GM12878 (cell line): ENCODE results near the gene MEGF11. TPM values are rescaled to one million over a fixed set of nuclear protein-coding genes. Genes with fewer than 3 reads are reported as not detected.
A peak's percentile ranks its signal among the peaks of the same experiment; 100 is the strongest.

ENCODE experiments used
- ATAC-seq: fragments of 200-7000 bp; cut with Tn5 transposase; 3 replicates; pipeline ENCODE4 v1.9.1; 2020; ENCODE audit warnings: mild to moderate bottlenecking, moderate library complexity
- BruUV-seq: library from RNA; stranded (reverse); fragments of 400-500 nt; replicated peaks from 2 replicates; lab custom pipeline; 2021; lab: Mats Ljungman, UMichigan
- CTCF ChIA-PET: fragments of 300-600 bp; sonication (Branson Sonifier 250); formaldehyde crosslinking; extraction: SDS; loops from one replicate; lab custom pipeline; 2021; ENCODE audit warnings: inconsistent platforms; lab: Yijun Ruan, JAX
- POLR2A ChIA-PET: fragments of 350-600 bp; formaldehyde crosslinking; extraction: SDS; loops from one replicate; lab custom pipeline; 2021; ENCODE audit warnings: inconsistent platforms; lab: Charles Lee
- RAD21 ChIA-PET: fragments of 300-600 bp; sonication (Branson Sonifier 250); formaldehyde crosslinking; loops from one replicate; lab custom pipeline; 2023; ENCODE audit warnings: antibody characterized with exemption; ENCODE audit not compliant: unreplicated experiment; lab: Charles Lee
- SMC1A ChIA-PET: fragments of 300-600 bp; sonication (Branson Sonifier 250); formaldehyde crosslinking; loops from one replicate; lab custom pipeline; 2023; ENCODE audit not compliant: unreplicated experiment, uncharacterized antibody; lab: Charles Lee
- DNase-seq: peaks from one replicate; pipeline ENCODE4 v3.0.0-alpha.2; 2011; ENCODE audit warnings: low read depth, low spot score
- FAIRE-seq: peaks from 3 replicates; lab custom pipeline; 2011; peaks lifted over from hg19 to GRCh38; lab: Jason Lieb, UNC
- H2AFZ ChIP-seq: 2 replicates; pipeline ENCODE4 v1.6.0; 2011; ENCODE audit warnings: low read depth, low read length, control low read depth; ENCODE audit not compliant: control insufficient read depth
- H3K27ac ChIP-seq: 2 replicates; pipeline ENCODE4 v1.5.1; 2011; ENCODE audit warnings: control low read depth; ENCODE audit not compliant: control insufficient read depth, insufficient read depth
- H3K27me3 ChIP-seq, 2 experiments: replicated peaks in 1 of 2; 2 replicates each; pipeline versions ENCODE4 v1.6.0 to v1.6.1; 2011; ENCODE audit warnings: low read length in 1 of 2; ENCODE audit not compliant: control insufficient read depth in 2 of 2, insufficient read depth in 2 of 2
- H3K36me3 ChIP-seq, 2 experiments: 2 replicates each; pipeline ENCODE4 v1.5.1; 2011; ENCODE audit warnings: low read length in 1 of 2; ENCODE audit not compliant: control insufficient read depth in 2 of 2, insufficient read depth in 2 of 2
- H3K4me1 ChIP-seq: 2 replicates; pipeline ENCODE4 v1.6.1; 2011; ENCODE audit warnings: mild to moderate bottlenecking, low read length, moderate library complexity, mixed read lengths; ENCODE audit not compliant: control insufficient read depth, insufficient read depth
- H3K4me2 ChIP-seq: 2 replicates; pipeline ENCODE4 v1.6.0; 2011; ENCODE audit warnings: control low read depth; ENCODE audit not compliant: control insufficient read depth, insufficient read depth
- H3K4me3 ChIP-seq: fragments of 200-600 bp; sonication (generic); 2 replicates; pipeline ENCODE4 v1.5.1; 2016
- H3K79me2 ChIP-seq: 2 replicates; pipeline ENCODE4 v1.6.0; 2011; ENCODE audit warnings: low read length; ENCODE audit not compliant: control insufficient read depth, insufficient read depth
- H3K9ac ChIP-seq: 2 replicates; pipeline ENCODE4 v1.8.0; 2011; ENCODE audit warnings: low read length, control low read depth, mixed read lengths; ENCODE audit not compliant: control insufficient read depth, insufficient read depth
- H3K9me3 ChIP-seq: replicated peaks from 3 replicates; pipeline ENCODE4 v1.5.1; 2011; ENCODE audit warnings: mild to moderate bottlenecking, low read length; ENCODE audit not compliant: control insufficient read depth, insufficient read depth
- H4K20me1 ChIP-seq: 2 replicates; pipeline ENCODE4 v1.6.0; 2011; ENCODE audit not compliant: control insufficient read depth, insufficient read depth
- ATF7 ChIP-seq: fragments of 450-650 bp; IDR thresholded peaks from 2 replicates; pipeline ENCODE4 v1.6.1; 2016; ENCODE audit warnings: low read depth, mild to moderate bottlenecking
- BHLHE40 ChIP-seq, 2 experiments: fragments of 450-650 bp in 1 of 2; IDR thresholded peaks; 2 replicates each; pipeline ENCODE4 v1.6.1; 2011 to 2017; ENCODE audit warnings: low read depth in 2 of 2, borderline replicate concordance in 1 of 2, improper control_type of control experiment in 1 of 2, low read length in 1 of 2, mild to moderate bottlenecking in 1 of 2
- CHD2 ChIP-seq: IDR thresholded peaks from 2 replicates; pipeline ENCODE4 v1.6.1; 2011; ENCODE audit warnings: low read depth, low read length, improper control_type of control experiment, borderline replicate concordance
- DPF2 ChIP-seq: fragments of 450-650 bp; IDR thresholded peaks from 2 replicates; pipeline ENCODE4 v1.6.1; 2017; ENCODE audit warnings: mild to moderate bottlenecking
- ESRRA ChIP-seq: IDR thresholded peaks from 2 replicates; pipeline ENCODE4 v1.6.1; 2012; ENCODE audit warnings: mild to moderate bottlenecking, low read length, improper control_type of control experiment
- FOS ChIP-seq: IDR thresholded peaks from 3 replicates; pipeline ENCODE4 v1.6.1; 2011; ENCODE audit warnings: borderline replicate concordance; ENCODE audit not compliant: insufficient read length; ENCODE audit errors: extremely low read depth
- IKZF2 ChIP-seq, 2 experiments: fragments of 450-650 bp; IDR thresholded peaks; 2 replicates each; pipeline ENCODE4 v1.6.1; 2017; ENCODE audit warnings: mild to moderate bottlenecking in 2 of 2, moderate library complexity in 2 of 2
- LARP7 ChIP-seq: fragments of 450-650 bp; IDR thresholded peaks from 2 replicates; pipeline ENCODE4 v1.6.1; 2017; ENCODE audit warnings: mild to moderate bottlenecking
- MYC ChIP-seq: IDR thresholded peaks from 2 replicates; pipeline ENCODE4 v1.6.1; 2011; ENCODE audit warnings: mild to moderate bottlenecking, low read length, moderate library complexity, inconsistent platforms; ENCODE audit not compliant: insufficient read depth, insufficient replicate concordance, insufficient read length, severe bottlenecking
- NFYB ChIP-seq: IDR thresholded peaks from 2 replicates; pipeline ENCODE4 v1.6.1; 2011; ENCODE audit warnings: low read depth, mild to moderate bottlenecking, low read length, improper control_type of control experiment, moderate library complexity; ENCODE audit not compliant: insufficient read depth
- POLR2A ChIP-seq: IDR thresholded peaks from 2 replicates; pipeline ENCODE4 v1.6.1; 2011; ENCODE audit warnings: low read depth, mild to moderate bottlenecking, low read length
- POLR2AphosphoS2 ChIP-seq: IDR thresholded peaks from 2 replicates; pipeline ENCODE4 v1.6.1; 2011; ENCODE audit warnings: low read depth, mild to moderate bottlenecking, low read length, improper control_type of control experiment, moderate library complexity
- POLR2AphosphoS5 ChIP-seq: IDR thresholded peaks from 2 replicates; pipeline ENCODE4 v1.6.1; 2011; ENCODE audit warnings: mild to moderate bottlenecking, low read length, inconsistent platforms
- RCOR1 ChIP-seq: conservative IDR thresholded peaks from 2 replicates; pipeline ENCODE4 v1.6.1; 2012; ENCODE audit warnings: low read depth, low read length, improper control_type of control experiment
- STAT1 ChIP-seq: fragments of 450-650 bp; conservative IDR thresholded peaks from 2 replicates; pipeline ENCODE4 v1.6.1; 2014; ENCODE audit warnings: antibody characterized with exemption, mild to moderate bottlenecking
- TAF1 ChIP-seq: IDR thresholded peaks from 2 replicates; pipeline ENCODE4 v1.6.1; 2011; ENCODE audit warnings: mild to moderate bottlenecking, low read depth, low read length, borderline replicate concordance
- ZBED1 ChIP-seq: IDR thresholded peaks from 2 replicates; pipeline ENCODE4 v1.6.1; 2016; ENCODE audit warnings: borderline replicate concordance
- WGBS: methylation state at CpG from one replicate; pipeline ENCODE4 v1.1.6; 2016; ENCODE audit warnings: low lambda C conversion rate; ENCODE audit not compliant: insufficient replicate concordance, insufficient coverage; ENCODE audit errors: missing lambda C conversion rate; 5-methylcytosine and 5-hydroxymethylcytosine counted together
- in situ Hi-C: fragments of 300-500 bp; cut with MboI; formaldehyde crosslinking; loops from 9 replicates; pipeline ENCODE4 v1.14.3; 2018; ENCODE audit warnings: mixed read lengths
- intact Hi-C: fragments of 100-400 bp; cut with micrococcal nuclease; formaldehyde crosslinking; loops from one replicate; pipeline ENCODE4 v1.14.2; 2022; ENCODE audit not compliant: unreplicated experiment
- polyA plus RNA-seq, 11 experiments: library from polyadenylated mRNA; depleted of rRNA in 4 of 11; unstranded in 6 of 11; stranded (reverse) in 5 of 11; fragments of >200 nt; fragmentation: Nextera tagmentation in 4 of 11; fragmentation: Illumina TruSeq in 1 of 11; extraction: Ambion mirVana in 4 of 11; extraction: Trizol in 1 of 11; gene quantifications; 1 replicate in 1 of 11; 2 replicates in 10 of 11; pipeline versions ENCODE4 v1.2.1 to v1.2.3, GENCODE V29; 2011 to 2016; ENCODE audit warnings: inconsistent platforms in 2 of 11, missing spikeins in 2 of 11, low read depth in 1 of 11
- total RNA-seq, 4 experiments: library from RNA; depleted of rRNA in 3 of 4; stranded (reverse); fragments of >200 nt in 3 of 4; fragmentation: Illumina TruSeq in 1 of 4; extraction: Trizol in 1 of 4; gene quantifications; 2 replicates each; pipeline versions ENCODE4 v1.2.1 to v1.2.3, GENCODE V29; 2013 to 2021
- TF ChIP-seq, protein P1 (sequence below): fragments of 450-650 bp; formaldehyde crosslinking; IDR thresholded peaks from 2 replicates; pipeline ENCODE4 v1.4.0; 2022; ENCODE audit warnings: mild to moderate bottlenecking, moderate library complexity
- TF ChIP-seq, protein P2 (sequence below): fragments of 450-650 bp; IDR thresholded peaks from 2 replicates; pipeline ENCODE4 v1.6.1; 2014; ENCODE audit warnings: mild to moderate bottlenecking

The MEGF11 gene
- total and polyA plus RNA-seq, 10 of the 15 experiments (the other 5 are each of a cell fraction or from before 2014, with no cell fraction given), result 0.03 to 1.7 (median 0.49) TPM

DNA sequence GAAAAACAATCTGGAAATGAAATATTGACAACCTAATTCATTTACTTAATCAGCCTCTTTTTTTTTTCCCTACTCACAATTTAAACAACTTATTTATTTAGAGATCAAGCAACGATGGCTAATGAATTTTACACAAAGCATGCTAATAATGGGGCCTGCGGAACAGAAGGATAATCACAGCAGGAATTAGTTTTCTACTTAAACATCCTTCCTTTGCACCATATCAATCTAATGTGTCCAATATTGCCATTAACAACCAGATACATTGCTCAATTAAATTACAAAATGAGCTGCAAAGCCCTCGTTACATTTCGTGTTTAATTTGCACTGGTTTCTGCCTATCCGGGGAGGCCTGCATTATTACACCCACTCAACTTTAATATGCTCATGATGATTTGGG, 285.0 kb downstream of the MEGF11 start:
- Histone ChIP-seq H4K20me1 (no peaks in the 10 kb centered on the region), H3K36me3 (no peaks in the 10 kb centered on the region), H3K27ac (no peak overlapping the region), H3K9ac (no peak overlapping the region), H3K79me2 (no peaks in the 10 kb centered on the region), H2AFZ (no peak overlapping the region), H3K4me2 (no peak overlapping the region), H3K4me1 (no peaks in the 10 kb centered on the region), H3K4me3 (no peak overlapping the region), H3K27me3 (peaks cover 0 to 2% of the 10 kb centered on the region in 2 experiments; a peak in 2 of 4 replicates), H3K9me3 (no peaks in the 10 kb centered on the region)
- ChIA-PET POLR2A (no interaction called here), RAD21 (no interaction called here), SMC1A (interaction anchor here (1.4 to 1.6 kb wide), 2 partner anchors 10 to 51 kb away, joined by 3 read pairs; no protein-coding TSS in a partner anchor), CTCF (no interaction called here)
- WGBS, result 46% methylated on average over 5 of the region's 5 CpGs
- intact Hi-C loops (no loop called here), in situ Hi-C loops (no loop called here)
- peak; percentile 47 for FAIRE-seq
- DNase-seq, result no peak
- TF ChIP-seq IKZF2 (IDR thresholded peaks at IDR 0.05), result no peak
- TF ChIP-seq LARP7, result no peak
- no peak for TF ChIP-seq DPF2
- TF ChIP-seq, protein P1, sequence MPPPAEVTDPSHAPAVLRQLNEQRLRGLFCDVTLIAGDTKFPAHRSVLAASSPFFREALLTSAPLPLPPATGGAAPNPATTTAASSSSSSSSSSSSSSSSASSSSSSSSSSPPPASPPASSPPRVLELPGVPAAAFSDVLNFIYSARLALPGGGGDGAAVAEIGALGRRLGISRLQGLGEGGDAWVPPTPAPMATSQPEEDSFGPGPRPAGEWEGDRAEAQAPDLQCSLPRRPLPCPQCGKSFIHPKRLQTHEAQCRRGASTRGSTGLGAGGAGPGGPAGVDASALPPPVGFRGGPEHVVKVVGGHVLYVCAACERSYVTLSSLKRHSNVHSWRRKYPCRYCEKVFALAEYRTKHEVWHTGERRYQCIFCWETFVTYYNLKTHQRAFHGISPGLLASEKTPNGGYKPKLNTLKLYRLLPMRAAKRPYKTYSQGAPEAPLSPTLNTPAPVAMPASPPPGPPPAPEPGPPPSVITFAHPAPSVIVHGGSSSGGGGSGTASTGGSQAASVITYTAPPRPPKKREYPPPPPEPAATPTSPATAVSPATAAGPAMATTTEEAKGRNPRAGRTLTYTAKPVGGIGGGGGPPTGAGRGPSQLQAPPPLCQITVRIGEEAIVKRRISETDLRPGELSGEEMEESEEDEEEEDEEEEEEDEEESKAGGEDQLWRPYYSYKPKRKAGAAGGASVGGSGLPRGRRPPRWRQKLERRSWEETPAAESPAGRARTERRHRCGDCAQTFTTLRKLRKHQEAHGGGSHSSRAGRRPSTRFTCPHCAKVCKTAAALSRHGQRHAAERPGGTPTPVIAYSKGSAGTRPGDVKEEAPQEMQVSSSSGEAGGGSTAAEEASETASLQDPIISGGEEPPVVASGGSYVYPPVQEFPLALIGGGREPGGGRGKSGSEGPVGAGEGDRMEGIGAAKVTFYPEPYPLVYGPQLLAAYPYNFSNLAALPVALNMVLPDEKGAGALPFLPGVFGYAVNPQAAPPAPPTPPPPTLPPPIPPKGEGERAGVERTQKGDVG, result no peak
- TF ChIP-seq FOS, result no peak
- no peak for TF ChIP-seq POLR2A
- no peak for TF ChIP-seq STAT1
- TF ChIP-seq ESRRA, result no peak
- no peak for TF ChIP-seq ZBED1
- TF ChIP-seq CHD2, result no peak
- no peak for TF ChIP-seq ATF7
- TF ChIP-seq POLR2AphosphoS5, result no peak
- TF ChIP-seq, protein P2, sequence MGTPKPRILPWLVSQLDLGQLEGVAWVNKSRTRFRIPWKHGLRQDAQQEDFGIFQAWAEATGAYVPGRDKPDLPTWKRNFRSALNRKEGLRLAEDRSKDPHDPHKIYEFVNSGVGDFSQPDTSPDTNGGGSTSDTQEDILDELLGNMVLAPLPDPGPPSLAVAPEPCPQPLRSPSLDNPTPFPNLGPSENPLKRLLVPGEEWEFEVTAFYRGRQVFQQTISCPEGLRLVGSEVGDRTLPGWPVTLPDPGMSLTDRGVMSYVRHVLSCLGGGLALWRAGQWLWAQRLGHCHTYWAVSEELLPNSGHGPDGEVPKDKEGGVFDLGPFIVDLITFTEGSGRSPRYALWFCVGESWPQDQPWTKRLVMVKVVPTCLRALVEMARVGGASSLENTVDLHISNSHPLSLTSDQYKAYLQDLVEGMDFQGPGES, result no peak
- TF ChIP-seq MYC, result no peak
- TF ChIP-seq RCOR1, result no peak
- TF ChIP-seq NFYB, result no peak
- TF ChIP-seq BHLHE40 (IDR thresholded peaks at IDR 0.05; ENCODE audit: borderline replicate concordance in 1 of 2, low read depth in 2 of 2, low read length in 1 of 2), result no peak
- no peak for TF ChIP-seq POLR2AphosphoS2
- no peak for TF ChIP-seq TAF1
- ATAC-seq, result no peak
- BruUV-seq, result no TSS peak
